ELF-1 (cell line): Measurements from ENCODE around the gene KRTAP10-9.

Source experiments
- DNase-seq: peaks from one replicate; pipeline ENCODE4 v3.0.0-alpha.2; 2016; ENCODE audit warnings: low read depth, low spot score

KRTAP10-9 gene

DNA sequence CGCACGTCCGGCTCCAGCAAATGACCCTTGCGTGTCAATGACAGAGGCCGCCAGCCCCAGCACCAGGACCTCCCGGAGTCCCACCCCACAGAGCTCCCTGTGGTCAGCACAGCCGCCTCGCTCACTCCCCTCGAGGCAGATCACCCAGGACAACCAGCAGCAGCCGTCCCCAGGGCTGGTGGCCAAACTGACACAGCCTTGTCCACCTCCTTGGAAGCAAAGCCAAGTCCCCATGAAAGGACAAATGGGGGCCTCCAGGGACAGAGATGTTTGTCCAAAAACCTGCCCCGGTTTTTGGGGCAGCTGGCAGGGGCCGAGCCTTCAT lies 12.4 kb downstream of the KRTAP10-9 start:
- DNase-seq = no peak

DNA sequence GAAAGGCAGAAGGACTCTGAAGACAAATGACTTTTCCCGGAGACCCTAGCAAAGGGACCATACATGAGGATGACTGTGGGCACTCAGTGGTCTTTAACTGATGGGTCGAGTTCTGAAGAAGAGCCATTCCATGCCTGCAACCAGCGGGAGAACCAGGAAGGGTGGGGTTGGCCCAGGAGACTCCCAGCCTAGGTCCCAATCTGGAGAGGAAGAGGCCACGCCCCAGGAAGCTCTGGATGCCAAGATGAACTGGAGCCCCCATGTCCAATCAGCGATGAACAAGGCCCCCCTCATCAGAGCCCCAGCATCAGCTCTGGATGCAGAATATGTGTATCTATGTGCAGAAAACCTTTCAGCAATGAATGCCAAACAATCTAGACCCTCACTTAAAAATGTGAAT lies 13.9 kb downstream of the KRTAP10-9 start:
- no peak for DNase-seq

DNA sequence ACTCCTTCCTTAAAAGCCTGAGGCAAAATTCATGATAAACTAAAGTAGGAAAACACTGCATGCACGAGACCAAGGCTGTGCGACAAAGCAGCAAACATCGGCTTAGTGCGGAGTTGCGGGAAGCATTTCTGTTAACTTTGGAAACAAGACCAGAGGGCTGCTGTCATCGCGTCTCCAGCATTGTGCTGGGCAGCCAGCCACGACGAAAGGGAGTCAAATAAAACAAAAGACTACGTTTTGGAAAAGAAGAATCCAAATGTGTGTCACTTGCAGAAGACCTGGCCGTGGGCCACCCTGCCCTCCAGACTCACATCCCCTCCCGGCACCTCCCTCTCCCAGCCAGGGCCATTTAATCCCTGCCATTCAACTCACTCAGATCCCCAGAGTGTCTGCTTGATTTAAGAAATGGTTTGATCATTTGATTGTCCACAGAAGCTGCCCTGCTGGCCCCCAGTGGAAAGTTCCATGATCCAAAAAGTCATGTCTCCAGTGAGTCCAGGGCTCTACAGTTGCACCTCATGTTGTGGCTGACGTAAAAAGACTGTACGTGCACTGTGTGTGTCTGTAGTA lies 16.9 kb downstream of the KRTAP10-9 start:
- no peak for DNase-seq

DNA sequence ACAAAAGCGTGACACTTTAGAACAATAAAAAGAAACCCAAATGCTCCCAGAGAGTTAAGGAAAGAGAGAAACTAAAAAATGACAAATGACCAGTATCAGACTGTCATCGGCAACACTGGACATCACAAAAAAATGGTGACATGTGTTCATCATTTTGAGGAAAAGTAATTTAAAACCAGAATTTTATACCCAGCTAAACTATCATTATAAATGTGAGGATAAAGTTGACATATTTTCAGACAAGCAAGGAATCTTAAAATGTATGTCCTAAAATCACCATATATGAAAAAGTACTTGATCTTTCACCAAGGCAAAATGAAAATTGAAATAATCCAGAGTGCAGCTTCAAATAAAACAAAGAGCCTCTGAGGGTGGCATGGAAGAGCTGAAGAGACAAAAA lies 18.0 kb downstream of the KRTAP10-9 start:
- DNase-seq = no peak

DNA sequence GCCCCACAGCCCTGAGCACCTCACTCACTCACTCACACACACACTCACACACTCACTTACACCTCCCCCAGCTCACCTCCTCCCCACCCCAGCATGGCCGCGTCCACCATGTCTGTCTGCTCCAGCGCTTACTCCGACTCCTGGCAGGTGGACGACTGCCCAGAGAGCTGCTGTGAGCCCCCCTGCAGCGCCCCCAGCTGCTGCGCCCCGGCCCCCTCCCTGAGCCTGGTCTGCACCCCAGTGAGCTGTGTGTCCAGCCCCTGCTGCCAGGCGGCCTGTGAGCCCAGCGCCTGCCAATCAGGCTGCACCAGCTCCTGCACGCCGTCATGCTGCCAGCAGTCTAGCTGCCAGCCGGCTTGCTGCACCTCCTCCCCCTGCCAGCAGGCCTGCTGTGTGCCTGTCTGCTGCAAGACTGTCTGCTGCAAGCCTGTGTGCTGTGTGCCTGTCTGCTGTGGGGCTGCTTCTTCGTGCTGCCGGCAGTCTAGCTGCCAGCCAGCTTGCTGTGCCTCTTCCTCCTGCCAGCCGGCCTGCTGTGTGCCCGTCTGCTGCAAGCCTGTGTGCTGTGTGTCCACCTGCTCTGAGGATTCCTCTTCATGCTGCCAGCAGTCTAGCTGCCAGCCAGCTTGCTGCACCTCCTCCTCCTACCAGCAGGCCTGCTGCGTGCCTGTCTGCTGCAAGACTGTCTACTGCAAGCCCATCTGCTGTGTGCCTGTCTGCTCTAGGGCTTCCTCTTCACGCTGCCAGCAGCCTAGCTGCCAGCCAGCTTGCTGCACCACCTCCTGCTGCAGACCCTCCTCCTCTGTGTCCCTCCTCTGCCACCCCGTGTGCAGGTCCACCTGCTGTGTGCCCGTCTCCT lies 19.7 kb downstream of the KRTAP10-9 start, which contains the start of gene KRTAP10-11:
TSS of gene KRTAP10-11 (plus strand) at position 49 of the 856 bp plus-strand sequence. CDS start at position 94, 45 bp downstream.
- DNase-seq = peak; percentile 34

DNA sequence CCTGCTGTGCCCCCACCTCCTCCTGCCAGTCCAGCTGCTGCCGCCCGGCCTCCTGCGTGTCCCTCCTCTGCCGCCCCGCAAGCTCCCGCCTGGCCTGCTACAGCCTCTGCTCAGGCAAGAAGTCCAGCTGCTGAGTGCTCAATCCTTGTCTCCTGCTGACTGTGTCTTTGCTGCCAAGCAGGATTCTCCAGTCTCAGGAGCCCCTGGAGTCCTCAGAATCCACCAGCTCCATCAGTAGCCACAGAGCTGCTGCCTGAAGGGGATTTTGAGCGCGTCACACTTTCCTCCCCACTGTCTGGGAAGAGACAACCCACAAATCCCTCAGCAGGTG lies 20.3 kb downstream of the KRTAP10-9 start:
- peak; percentile 62 for DNase-seq

DNA sequence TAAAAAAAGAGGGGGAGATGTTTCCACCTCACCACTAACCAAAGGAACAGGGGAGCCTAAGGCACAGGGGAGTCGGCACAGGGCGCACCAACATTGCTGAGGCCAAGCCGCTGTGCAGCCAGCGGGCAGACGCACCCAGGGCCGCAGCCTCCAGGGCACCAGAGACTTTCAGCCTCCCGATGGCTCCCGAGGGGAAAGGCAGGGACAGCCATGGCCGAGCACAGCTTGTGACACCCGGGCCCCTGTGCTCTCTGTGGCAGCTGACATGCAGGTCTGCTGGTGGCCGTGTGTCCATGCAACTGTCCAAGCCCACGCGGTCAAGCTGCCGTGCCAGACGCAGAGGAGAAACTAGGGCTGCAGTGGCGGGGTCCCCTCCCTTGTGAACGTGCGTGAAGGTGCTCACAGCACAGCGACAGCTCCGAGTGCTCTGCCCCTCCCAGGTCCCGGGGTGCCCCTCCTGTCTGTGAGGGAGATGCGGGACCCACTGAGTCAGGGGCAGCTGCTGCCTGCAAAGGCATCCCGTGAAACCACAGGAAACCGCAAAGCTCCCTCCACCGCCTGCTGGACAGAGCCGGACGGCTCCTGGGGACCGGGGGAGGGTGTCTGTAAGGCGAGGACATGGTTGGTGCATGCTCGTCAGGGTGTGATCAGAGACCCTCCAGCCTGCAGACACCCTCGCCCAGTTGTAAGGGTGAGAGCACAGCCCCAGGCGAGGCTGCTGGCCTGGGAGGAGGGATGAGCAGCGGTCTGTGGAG lies 21.8 kb downstream of the KRTAP10-9 start:
- DNase-seq = no peak

DNA sequence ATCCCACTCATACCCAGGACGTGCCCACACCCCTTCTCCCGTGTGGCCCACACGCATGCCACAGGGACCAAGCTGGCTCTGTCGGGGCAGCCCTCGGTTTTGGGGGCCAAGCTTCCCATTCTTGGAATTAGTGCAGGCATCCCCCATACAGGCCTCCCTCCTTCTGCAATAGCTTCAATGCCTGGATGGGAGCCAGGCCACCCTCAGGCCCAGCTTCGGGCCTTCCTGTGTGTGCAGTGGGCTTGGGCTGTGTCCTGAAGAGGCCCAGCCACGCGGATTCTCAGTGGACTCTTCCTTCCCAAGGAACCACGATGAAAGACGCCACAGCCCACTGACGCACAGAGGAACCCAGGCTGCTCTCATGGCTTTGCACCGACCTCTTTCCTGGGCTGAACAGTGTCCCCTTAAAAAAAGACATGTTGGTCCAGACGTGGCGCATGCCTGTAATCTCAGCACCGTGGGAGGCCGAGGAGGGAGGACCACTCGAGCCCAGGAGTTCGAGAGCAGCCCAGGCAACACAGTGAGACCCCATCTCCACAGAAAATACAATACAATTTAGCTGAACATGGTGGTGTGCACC lies 22.7 kb downstream of the KRTAP10-9 start:
- no peak for DNase-seq

DNA sequence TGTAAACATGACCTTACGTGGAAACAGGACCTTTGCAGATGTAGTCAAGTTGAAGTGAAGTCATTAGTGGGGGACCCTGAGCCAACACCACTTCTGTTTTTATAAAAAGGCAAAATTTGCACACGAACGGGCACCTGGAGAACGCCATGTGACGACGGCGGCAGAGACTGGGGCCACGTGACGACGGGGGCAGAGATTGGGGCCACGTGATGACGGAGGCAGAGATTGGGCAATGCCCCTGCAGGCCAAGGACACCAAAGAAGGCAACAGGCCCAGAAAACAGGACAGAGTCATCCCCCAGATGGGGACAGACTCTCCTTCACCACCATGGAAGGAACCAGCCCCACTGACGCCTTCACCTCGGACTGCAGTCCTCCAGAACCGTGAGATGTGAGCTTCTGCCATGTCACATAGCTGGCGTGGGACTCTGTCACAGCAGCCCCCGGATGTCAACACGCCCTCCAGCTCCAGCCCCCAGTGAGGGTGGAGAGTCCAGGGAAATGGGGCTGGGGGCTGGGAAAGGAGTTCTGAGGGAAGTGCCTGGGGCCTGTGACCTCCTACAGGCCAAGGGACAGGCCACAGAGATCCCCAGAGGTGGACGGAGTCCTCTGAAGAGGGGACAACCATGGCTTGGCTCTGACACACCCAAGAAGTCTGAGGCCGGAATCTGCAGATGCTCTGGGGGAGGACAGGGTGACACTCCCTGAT lies 23.5 kb downstream of the KRTAP10-9 start:
- DNase-seq = no peak

DNA sequence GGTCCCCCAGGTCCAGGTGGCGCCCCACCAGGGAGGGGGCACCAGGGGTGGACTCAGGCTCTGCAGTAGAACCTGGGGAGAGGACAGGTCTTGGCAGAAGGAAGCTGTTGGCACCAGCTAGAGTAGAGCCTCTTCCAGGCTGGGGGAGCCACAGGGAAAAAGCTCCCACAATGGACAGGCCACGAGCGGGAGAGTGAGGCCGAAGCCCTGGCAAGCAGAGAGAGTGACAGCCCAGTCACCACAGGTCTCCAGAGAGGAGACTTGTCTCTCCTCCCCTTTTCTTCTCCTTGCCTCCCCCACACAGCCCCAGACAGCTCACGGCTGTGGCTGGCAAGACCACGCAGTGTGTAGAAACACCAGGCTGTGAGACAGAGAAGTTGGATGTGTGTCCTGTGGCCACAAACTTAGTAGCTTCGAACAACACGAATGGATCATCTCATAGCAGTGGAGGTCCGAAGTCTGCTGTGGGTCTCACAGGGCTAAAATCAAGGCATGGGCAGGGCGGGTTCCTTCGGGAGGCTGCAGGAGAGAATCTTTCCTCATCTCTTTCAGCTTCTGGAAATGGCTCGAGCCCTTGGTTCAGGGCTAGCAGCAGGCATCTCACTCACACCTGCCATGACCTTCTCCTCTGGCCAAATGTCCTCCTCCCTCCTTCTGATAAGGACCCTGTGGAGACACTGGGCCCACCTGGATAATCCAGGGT lies 24.2 kb downstream of the KRTAP10-9 start:
- DNase-seq = no peak

DNA sequence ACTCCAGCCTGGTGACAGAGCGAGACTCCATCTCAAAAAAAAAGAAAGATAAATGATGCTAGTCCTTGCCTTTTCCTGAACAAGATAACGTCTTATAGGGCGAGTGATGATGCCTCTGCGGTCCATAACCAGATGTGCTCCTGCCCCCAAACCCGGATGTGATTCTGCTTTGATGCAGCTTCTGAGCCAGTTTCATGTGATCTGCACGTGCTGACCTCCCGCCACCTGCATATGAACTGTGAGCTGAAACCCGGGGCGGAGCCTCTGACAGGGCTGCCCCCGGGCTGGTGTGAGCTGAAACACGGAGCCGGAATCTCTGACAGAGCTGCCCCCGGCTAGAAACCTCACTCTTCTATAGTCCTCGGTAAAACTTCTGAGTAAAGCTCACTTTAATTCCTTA lies 26.2 kb downstream of the KRTAP10-9 start:
- peak; percentile 27 for DNase-seq

DNA sequence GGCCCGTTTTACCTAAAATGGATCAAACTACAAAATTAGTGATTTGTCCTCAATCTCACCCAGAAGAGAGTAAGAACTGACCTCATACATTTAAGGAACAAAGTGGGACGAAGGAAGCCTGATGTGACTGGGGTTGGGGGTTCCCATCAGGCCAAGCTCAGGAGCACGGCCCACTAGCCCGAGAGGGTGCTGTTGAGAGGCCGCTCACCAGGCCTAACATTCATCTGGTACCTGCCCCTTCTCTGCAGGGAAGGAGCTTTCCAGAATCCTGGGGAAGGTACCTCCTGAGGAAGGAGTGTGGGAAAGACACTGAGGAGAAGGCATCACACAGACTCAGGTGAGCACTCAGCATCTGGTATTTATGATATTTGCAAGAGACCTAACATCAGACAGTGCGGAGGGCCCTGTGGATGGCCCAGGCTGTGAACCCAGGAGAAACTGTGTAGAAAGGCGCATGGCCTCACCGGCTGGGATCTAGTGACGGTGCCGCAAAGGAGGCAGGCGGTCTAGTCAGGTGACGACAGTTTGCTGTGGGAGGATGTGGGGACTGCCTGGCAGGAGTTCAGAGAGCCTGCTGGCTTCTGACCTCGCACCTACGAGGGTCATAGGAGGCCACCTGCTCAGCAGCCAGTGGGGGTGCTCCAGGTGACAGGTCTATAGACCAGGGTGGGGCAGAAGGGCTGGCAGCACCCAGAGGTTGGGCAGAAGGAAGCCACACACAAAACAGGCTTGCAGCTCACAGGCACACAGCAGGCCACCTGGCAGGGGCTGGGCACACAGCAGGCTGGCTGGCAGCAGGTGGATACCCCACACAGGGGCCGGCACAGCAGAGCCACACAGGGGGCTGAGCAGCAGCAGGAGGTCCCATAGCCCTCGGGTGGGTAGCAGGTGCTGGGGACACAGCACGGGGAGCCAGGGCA lies 27.0 kb downstream of the KRTAP10-9 start:
- no peak for DNase-seq

DNA sequence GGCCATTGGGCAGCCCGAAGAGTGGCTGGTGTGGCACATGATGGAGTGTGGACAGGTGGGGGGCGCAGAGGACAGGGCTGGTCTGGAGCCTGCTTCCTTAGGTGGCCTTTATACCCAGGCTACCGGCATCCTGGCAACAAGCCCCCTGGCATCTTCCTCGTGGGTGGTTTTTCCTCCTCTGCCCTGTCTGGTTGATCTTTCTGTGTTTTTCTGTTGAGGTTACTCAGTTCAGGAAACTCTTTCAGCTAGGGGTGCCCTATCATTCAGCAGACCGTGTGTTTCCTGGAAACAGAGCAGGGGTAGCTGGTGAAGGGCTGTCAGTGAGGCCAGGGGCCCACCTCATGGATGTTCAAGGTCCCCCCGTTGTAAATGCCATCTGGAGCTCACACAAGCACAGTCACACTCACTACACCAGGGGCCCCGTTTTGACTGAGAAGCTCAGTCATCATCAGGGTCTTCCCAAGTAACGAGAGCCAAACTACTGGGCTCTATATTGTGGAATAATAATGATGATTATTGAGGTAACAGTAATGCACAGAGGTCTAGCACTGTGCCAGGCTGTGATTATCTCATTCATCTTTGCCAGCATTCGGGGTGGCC lies 27.8 kb downstream of the KRTAP10-9 start, which contains the start of gene KRTAP12-4:
TSS of gene KRTAP12-4 (minus strand) at position 84 of the 600 bp plus-strand sequence. CDS start at position 39, 45 bp downstream.
- no peak for DNase-seq

DNA sequence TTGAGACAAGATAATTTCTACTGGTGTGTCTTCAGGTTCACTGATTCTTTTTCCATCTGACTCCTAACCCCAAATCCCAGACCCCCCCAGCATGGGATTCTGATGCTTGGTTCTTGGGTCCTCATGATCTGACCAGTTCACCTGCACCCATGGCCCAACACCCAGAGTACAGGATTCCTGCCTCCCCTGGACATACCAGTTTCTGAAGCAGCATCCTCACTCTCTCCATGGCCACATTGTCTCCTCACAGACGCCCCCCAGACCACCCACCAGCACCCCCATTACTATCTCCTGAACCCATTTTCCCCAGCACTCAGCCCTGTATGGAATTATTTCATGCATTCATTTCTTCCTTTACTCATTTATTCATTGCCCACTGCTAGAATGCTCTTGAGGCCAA lies 30.0 kb downstream of the KRTAP10-9 start:
- no peak for DNase-seq

DNA sequence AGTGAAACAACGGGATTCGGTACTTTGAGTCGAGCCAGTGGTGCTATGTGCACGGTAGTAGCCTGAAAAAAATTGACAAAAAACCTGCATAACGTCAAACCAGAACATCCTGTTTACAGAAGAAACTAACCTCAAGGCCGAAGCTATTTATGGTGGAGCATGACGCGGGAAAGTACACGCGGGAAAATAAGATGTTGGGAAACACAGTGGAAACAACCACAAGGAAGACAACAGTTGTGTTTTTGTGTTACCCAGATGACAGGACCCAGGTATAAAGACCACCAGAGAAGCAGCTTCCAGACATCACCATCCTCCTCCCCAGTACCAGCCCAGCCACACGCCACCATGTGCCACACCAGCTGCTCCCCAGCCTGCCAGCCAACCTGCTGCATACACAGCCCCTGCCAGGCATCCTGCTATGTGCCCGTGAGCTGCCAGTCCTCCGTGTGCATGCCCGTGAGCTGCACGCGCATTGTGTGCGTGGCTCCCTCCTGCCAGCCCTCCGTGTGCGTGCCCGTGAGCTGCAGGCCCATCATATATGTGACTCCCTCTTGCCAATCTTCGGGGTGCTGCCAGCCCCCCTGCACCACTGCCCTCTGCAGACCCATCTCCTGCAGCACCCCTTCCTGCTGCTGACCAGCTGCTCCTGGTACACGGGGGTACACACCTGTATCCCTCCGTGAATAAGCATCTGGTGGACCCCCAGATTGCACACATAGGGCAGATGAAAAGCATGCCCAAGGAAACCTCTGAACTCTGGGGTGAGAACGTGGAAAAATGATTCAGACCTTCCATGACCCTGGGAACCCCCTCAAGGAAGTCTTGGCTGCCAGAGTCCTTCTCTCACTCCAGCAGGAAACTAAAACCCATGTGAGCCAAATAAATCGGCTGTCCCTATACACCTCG lies 31.0 kb downstream of the KRTAP10-9 start, which contains the start of gene KRTAP12-3:
TSS of gene KRTAP12-3 (plus strand) at position 298 of the 906 bp plus-strand sequence. CDS start at position 346, 48 bp downstream.
- DNase-seq = no peak

DNA sequence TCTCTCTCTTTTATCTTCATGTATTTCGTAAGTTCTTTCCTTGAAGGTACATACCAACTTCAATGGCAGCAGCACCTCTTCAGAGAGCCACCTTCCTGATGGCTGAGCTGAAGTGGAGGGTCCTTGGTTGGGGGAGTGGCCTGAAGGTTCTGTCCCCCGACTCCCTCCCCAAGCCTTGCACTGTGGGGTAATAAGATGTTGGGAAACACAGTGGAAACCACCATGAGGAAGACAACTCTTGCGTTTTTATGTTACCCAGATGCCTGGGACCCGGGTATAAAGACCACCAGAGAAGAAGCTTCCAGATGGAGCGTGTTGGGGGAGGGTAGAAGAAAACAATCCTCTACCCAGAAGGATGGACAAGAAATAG lies 31.6 kb downstream of the KRTAP10-9 start:
- no peak for DNase-seq

DNA sequence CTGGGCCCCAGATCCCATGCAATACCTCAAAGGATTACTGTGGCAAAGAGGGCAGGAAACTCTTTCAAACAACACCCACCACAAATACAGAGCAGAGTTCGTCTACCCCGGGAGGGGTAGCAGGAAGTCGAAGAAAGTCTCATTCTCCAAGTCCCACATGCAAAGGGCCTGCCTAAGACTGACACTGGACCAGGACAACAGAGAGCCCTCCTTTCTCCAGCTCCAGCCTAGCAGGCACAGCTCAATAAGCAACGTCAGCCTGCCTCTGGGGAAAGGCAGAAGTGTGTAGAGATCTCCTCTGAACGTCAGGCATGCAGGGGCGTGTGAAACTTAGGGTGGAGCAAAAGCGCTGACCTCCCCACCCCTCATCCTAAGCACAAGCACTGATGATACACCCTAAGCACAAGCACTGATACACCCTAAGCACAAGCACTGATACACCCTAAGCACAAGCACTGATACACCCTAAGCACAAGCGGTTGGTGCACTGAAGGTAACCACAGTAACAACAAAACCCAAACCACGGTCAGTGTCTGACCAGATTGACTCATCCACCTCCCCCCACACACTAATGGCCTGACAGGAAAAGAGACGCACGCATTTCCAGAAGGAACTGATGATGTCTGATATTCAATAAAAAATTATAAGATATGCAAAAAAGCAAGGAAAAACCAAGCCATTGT lies 32.2 kb downstream of the KRTAP10-9 start:
- no peak for DNase-seq

DNA sequence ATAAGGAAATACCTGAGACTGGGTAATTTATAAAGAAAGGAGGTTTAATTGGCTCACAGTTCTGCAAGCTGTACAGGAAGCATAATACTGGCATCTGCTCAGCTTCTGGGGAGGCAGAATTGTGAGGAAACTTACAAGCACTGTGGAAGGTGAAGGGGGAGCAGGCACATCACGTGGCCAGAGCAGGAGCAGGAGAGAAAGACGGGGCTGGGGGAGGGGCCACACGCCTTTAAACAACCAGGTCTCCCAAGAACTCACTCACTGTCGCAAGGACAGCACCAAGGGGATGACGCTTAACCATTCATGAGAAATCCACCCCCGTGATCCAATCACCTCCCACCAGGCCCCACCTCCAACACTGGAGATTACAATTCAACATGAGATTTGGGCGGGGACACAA lies 34.7 kb downstream of the KRTAP10-9 start:
- peak; percentile 30 for DNase-seq
